ENCODE data around the gene EPS8L3.
"Not testable (repeated sequence)": the region's sequence is repeated elsewhere in the genome, so short reads cannot be mapped to it uniquely, and the experiment has no call there.

Gene EPS8L3

DNA sequence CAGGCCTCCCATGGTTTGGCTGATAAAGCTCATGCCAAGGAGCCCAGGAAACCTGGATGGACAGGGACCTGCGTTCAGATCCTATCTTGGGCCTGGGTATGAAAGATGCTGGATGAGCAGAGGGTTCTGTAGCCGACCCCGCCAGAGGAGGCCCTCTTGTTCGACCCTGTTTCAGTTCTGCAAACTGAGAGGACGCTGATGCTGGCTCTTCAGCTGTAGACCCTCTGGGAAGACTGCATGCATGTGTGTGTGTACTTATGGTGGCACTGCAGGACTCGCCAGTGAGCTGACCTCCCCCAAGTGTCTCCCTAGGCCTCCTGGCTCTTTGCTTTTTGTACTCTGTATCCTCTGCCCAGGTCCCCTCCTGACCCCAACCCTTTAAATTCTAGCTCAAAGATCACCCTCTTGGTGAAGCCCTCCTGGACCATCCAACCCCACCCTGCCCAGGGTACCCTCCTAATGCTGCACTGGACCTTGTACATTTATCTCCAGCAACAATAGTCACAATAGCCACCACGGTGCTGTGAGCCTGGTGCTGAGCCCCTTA, 1.6 kb downstream of the EPS8L3 start:
- no peak for DNase-seq

DNA sequence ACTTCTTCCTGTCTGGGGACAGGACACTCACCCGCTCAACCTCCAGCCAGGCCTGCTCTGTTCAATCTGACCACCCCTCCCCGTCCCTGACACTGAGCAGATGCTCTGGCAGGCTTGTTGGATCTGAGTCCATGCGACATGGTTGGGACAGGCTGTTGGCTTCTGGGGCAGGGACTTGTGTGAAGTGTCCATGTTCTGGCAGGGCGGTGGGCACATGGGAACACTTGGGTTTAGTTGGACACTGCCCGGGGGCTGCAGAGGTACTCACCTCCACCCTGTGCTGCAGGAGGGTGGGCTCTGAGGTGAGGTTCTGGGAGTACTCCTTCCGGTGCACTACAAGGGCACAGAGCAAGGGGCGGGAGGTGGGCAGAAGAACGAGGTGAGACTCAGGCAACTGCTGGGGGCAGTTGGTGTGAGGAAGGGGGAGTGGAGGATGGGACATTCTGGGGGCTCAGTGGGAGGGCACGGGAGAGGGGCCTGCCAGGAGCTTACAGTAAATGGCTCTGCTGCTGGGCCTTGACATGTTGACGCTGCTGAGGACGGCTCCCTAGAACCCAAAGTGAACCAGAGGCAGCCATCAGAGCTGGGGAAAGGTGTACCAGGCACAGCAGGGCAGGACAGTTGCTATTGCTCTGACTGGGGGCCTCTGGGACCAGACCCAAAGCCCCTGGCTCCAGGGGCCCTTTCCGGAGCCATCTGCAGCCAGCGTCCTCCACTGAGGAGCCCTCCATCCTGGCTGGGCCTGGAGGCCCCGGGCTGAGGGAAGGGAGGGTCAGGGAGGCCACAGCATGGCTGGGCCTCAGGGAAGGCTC, 2.3 kb downstream of the EPS8L3 start:
- DNase-seq = no peak

DNA sequence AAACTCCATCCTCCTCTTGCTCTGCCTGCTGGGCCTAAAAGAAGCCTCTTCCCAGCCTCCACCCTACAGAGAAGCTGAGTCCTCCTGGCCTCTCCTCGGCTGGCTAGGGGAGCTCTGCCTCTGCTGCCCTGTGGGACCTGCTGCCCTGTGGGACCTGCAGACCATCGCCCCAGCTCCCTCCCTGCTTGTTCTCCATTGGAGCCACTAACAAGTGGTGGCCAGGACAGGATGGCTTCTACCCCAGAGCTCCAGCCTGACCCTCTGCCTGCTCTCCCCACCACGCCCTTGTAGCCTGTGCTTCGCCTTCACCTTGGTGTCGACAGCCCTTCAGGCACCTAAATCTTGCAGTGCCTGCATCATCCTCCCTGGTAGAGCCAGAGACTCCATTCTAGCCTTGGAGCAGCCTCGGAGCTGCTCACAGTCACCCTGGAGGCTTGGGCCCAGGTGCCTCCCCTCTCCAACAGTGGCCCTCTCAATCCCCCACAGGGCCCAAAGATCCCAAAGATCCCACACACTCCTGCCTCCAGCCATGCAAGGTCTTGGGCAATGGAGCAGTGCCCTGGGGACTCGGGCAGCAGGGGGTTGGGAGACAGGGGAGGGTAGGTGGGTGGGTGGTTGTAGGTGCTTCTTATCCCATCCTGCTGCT, 3.0 kb downstream of the EPS8L3 start:
- no peak for DNase-seq

DNA sequence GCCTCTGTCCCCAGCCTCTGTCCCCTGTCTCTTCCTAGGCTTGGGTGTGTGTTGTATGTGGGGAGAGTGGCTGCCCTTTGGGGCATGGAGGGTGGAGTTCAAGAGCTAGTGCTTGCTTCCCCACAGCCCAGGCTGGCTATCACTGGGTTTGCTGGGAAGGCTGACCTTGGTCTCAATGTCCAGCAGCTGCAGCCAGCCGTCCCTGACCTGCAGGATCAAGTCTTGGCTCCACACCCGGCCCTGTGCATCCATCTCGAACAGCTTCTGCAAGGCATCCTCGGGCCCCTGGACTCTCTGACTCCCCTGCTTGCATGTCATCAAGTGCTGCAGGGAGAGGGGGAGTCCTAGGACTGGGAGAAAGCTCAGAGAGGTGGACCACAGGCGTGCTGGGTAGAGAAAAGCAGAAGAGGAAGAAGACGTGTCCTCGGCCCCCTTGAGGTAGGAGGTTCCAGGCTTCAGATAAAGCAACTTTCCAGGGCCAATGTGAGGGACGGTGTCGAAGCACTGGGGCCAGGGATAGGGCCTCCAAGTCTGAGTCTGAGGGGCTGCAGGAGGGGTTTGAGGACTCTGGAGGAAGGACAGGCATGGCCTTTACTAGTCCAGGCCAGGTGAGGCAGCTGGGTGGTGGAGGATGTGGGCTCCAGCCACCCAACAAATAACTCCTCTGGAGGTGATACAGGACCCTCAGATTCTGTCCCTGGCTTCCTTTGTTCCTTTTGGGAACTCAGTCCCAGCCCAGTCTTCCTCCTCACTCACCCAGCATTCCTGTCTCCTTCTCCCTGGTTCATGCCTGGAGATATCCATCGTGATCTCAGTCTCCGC, 4.0 kb downstream of the EPS8L3 start:
- no peak for DNase-seq

DNA sequence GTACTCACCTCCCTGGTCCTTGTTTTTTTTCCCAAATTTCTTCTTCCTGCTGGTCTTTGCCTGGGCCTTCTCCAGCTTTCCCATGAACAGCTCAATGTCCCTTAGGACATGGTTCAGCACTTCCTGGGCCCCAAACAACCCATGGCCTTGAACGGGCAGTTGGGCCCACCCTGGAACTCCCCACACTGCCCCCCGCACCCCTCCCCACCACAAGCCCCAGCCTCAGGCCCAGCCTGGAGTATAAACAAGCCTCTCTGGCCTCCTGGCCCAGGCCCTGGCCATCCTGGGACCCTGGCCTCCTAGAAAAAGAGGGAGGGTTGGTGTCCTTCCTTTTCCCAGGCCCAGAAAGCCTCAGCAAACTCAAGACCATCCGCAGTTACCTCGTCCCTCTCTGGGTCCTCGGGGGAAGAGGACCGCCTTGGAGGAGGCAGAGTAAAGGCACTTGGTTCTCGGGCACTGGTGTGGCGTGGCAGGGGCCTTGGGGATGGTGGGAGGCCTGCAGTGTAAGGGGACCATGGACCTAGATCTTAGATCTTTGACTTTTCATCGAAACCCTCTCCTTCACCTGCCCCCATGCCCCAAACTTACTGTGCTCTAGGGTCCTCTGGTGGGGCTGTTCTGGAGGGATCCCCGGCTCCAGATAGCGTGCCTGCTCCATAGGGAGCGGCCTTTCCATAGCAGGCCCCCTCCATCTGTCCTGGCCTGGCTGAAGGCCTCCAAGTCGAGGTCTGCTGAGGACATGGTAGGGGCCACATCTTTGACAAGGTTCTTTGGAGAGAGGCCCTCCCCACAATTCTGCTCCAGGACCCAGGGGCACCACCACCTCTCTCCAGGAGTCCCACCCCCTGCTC, 5.6 kb downstream of the EPS8L3 start:
- DNase-seq = no peak

DNA sequence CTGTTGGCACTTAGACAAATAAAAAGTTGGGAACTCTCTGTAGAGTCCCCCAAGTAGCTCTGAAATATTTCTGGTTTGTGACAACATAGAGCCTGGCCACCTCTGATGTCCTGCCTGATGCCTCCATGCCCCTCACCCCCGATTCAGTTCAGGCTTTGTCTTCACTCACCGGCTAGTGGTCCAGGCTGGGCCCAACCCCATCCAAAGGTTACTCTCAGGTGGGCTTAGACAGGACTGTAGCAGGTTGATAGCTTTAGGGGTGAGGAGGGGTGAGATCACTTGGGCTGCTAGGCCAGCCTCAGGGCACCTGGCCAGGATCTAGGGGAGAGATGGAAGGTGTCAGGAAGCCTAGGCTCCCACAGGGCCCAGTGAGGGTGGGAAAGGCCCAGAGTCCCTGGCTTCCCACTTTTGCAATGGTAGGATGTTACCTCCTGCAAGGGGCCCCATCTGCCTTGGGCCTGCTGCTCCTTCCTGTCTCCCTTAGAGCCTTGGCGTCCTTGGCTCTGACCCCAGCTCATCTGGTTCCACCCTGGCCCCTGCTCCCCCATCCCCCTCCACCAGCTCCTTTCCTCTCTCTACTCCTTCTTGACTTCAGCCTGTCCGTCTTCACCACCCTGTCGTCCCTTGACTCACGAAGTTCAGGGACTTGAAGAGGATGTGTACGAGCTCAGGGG, 6.7 kb downstream of the EPS8L3 start:
- no peak for DNase-seq

DNA sequence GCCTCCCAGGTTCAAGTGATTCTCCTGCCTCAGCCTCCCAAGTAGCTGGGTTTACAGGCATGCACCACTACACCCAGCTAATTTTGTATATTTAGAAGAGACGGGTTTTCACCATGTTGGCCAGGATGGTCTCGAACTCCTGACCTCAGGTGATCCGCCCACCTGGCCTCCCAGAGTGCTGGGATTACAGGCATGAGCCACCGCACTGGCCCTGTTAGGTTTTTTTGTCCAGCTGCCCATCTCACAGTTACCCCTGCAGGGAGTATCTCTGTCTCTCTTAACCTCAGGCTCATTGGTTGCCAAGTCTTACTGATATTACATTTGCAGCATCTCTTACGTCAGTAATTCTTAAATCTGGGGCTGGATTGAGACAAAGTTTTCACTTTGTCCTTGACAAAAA, 7.4 kb downstream of the EPS8L3 start:
- not testable (repeated sequence) for DNase-seq

DNA sequence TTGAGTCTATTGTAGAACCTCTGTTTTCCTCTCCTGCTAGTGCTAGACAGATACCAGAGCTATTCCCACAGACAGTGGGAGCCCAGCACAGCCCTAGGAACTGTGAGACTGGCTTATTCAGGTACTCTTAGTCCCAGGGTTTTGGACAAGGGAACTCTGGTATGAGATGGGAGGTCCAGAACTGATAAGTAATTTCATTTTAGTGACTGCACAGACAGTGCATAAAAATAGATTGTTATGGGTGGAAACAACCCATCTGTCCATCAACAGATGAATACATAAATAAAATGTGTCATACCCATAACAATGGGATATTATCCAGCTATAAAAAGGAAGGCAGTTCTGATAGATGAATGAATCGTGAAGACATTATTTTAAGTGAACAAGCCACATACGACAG, 9.0 kb downstream of the EPS8L3 start:
- DNase-seq = no peak

DNA sequence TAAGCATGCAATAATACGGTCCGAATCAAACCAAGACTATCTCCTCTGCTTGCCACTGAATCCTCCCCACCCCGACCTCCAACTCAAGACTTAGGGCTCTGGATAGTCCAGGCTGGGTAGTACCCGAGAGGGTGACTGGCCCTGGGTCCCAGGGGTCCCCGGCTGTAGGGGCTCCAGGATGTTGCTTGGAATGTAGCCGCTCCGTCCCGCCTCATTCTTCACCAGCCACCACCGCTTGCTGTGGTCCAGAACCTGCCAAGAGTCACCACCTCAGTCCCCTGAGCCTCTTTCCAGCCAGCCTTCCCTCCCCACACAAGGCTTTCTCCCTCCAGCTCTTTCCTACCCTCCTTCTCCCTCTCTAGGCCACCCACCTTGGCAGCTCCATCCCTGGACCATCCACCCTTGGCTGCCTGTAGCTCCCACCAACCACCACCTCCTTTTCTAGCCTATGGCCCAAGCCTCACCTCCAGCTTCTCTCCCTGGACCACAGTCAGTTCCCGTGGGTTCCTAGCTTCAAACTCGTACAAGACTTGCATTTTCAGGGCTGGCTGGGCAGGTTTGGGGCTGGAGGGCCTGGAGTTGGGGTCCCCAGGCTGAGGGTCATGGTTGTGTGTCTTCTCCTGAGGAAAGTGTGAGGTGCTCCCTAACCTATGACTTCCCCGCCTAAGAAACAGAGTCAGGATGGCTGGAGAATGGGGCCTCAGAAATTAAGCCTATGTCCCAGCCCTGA, 12.0 kb downstream of the EPS8L3 start:
- DNase-seq = no peak

DNA sequence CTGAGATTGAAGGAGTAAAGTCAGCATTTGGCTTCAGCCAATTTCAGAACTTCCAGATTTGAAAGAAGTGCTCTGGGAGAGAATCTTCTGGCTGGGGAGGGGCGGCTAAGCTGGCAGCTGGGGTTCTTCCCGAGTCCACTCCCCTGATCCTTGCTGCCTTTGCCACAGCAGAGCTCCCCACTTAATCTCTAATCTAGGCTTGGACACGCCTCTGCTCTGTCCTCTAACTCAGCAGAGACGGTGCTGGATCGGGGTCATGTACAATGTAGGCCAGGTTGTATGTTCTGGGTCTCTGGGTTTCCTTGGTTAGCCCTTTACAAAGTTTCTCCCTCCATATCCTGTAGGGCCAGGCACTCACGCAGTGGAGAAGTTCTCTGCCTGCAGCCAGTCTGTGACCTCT, 12.8 kb downstream of the EPS8L3 start:
- no peak for DNase-seq

DNA sequence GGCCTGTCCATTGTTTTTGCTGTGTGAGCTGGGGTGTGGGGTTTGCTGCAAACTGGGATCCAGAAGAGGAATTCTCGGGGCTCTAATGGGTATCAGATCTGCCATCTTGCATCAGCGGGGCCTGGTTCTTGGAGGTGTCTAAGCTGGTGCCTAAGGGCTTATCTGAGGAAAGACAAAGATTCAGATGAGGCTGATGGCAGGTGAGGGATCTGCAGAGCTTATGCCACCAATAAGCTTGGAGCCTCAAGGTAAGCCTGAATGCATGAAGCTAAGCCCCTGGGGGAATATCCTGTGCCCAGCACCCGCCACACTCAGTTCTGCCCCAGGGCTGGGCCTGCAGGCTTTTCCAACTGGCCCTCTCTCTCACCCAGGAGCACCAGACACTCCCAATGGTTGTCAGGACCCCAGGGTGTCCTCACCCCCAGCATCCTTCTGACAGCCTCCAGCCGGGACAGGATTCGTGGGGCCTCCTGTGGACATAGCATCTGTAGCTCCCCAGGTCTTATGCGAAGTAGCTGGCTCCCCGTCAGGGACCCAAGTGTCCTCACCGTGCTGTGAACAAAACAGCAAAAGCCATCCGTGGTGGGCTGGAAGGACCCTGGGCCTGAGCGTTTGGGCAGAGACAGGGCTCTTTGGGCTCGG, 13.4 kb downstream of the EPS8L3 start:
- no peak for DNase-seq

DNA sequence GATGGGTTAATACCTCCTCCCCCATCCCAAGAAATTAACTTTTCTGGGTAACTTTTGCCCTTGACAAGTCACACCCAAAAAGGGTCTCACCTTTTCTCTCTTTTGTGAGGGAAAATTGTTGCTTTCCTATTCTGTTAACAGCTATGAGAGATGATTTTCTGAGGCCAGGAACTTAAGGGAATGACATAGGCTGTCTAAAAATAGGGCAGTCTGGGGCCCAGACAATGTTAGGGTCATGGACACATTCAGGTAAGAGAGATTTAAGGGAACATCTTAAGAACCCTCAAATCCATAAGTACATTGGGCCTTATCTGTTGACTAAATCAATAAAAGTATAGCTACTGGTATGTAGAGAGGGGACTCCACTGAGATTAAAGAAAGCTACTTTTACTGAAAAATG, 14.5 kb downstream of the EPS8L3 start:
- DNase-seq = no peak

DNA sequence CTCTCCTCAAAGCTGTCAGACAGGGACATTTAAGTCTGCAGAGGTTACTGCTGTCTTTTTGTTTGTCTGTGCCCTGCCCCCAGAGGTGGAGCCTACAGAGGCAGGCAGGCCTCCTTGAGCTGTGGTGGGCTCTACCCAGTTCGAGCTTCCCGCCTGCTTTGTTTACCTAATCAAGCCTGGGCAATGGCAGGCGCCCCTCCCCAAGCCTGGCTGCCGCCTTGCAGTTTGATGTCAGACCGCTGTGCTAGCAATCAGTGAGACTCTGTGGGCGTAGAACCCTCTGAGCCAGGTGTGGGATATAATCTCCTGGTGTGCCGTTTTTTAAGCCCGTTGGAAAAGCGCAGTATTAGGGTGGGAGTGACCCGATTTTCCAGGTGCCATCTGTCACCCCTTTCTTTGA, 15.4 kb downstream of the EPS8L3 start:
- not testable (repeated sequence) for DNase-seq

DNA sequence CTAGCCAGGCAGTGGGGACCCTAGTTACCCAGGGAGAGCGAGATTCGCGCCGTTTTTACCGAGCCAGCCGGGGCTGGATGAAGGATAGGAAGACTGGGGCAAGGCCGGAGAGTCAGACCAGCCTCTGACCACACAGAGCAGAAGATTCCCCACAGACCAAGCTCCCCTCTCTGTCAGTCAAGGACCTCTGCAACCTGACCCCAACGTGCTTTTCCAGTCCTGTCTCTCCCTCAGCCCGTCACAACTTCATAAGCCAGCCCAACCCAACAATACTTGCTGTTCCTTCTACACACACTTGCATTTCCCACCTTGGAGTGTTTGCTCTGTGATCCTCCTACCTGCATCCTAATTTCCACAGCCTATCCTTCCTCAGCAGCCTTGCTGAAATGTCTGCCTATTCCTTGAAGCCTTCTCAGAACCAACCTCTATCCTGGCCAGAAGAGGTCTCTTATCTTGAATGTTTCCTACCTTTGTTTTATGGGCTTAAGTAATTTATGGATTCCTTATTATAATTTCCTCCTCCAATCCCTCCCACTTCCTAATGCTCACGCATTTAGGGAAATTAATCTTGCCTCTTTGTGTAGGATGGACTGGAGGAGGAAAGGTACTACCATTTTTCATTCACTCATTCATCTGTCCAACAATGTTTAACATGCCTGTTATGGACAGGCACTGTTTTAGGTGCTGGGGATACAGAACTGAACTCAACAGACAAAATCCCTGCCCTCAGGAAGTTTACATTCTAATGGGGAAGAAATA, 22.9 kb downstream of the EPS8L3 start, which contains the start of gene GSTM3:
Gene GSTM3, minus strand, starts transcription at position 424 of the 759 bp plus-strand sequence. CDS start 751 bp downstream, outside the sequence.
- no peak for DNase-seq

DNA sequence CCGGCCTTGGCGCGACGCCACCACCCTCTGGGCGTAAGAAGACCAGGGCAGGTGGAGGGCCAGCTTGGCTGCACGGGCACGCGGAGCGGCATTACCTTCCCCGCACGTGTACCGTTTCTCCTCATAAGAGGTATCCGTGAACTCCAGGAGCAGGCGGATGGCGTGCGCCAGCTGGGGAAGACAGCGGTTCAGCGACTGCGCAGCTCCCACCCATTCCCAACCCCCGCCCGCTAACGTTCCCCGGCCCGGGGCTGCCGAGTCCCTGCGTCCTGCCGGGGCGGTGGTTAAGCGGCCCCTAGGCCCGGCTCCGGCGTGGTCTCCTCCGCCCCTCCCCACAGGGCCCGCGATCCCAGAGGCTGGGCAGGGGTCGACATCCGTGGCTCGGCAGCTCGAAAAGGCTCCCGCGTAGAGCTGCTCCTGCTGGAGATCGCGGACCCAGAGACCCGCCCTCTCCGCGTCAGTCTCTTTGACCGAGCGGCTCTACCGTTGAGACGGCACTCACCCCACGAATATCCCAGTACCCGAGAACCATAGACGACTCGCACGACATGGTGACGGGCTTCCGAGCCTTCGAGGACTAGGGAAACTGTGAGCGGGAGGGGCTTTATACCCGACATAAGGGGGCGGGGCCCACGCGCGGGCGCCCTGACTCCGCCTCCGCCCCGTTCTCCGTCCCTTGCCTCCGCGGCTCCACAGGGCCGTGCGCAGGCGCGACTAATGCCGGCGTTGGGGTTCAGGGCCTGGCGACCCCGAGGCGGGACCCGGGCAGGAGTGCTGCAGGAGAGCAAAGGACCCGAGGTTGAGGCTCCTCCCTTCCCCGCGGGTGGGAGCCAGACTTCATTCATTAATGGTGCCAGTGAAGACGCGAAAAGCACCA, 23.7 kb downstream of the EPS8L3 start:
- DNase-seq = peak; percentile 51 to 65

DNA sequence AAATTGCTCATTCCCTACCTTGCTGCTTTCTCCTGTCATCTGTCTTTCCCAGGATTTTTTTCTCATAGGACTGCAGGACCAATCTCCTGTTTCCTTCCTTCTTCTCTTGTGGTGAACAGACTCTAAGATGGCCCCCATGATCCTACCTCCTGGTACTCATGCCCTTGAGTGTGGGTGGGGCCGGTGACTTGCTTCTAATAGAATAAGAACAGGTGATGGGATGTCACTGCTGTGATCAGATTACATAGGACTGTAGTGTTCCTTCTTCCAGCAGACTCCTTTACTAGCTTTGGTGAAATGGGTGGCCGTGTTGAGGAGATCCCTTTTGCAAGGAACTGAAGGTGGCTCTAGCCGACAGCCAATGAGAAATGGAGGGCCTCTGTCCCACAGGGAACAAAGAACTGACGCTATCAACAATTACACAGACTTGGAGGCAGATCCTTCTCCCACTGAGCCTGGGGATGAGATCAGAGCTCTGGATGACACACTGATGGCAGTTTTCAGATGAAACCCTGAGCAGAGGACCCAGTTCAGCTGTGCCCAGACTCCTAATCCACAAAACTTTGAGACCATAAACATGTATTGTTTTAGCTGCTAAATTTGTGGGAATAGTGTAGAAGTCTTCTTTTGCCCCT, 30.4 kb downstream of the EPS8L3 start:
- DNase-seq = no peak

DNA sequence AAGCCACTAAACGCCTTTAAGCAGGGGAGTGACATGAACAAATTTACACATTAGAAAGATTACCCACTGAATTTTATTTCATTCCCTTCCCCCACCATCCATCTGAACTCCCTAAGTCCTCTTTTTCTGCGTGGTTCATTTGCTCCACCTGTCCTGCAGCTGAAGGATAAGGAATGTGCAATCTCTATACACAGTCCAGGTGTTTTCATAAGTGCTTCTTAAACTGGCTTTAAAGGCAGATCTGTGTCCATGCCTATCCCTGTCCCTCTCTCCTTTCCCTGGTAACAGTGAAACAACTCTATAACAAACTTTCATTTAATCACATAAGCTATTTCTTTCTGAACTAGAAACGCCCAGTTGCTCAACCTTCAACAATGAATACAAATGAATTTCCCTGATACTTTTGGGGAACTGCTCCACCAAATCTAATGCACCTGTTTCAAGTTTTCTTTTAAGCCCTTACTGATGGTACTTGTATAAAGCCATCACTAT, 31.3 kb downstream of the EPS8L3 start:
- no peak for DNase-seq

DNA sequence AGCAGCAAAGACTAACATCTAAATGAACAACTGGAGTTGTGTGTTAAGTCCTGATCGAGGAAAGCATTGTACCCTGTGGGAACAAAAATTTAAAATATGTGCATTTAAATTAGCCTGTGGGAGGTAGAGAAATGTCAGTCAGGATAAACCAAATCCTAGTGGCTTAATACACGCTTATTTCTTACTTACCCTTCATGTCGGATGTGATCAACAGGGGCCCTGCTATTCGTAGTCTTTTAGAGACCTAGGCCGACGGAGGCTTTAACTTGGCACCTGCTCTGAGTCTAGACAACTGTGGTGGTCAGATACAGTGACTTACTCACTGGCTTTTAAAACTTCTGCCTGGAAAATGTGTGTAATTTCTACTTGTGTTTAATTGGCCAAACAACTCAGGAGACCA, 33.1 kb downstream of the EPS8L3 start:
- DNase-seq = no peak

All from NCI-H1930 (cell line).